Endothelial cell of umbilical vein (primary cell): ENCODE measurements around the gene SYNE1.

Experiments used
- CTCF ChIP-seq, 2 donors: IDR thresholded peaks; 1 replicate in 1 of 2; 2 replicates in 1 of 2; pipeline ENCODE4 v1.5.1; 2011; ENCODE audit warnings: low read length in 2 of 2, mild to moderate bottlenecking in 2 of 2, moderate library complexity in 2 of 2, control low read depth in 1 of 2, inconsistent platforms in 1 of 2, low read depth in 1 of 2; ENCODE audit not compliant: insufficient read depth in 1 of 2; ENCODE audit errors: extremely low read depth in 1 of 2
- EZH2 ChIP-seq: IDR thresholded peaks from 2 replicates; pipeline ENCODE4 v1.6.1; 2012; ENCODE audit warnings: borderline replicate concordance, low read depth, mild to moderate bottlenecking, moderate library complexity, low read length, inconsistent platforms; ENCODE audit not compliant: severe bottlenecking
- POLR2AphosphoS5 ChIP-seq: IDR thresholded peaks from 2 replicates; pipeline ENCODE4 v1.6.1; 2012; ENCODE audit warnings: low read depth, mild to moderate bottlenecking, control low read depth, low read length, moderate library complexity; ENCODE audit not compliant: insufficient read depth

GRCh38 chr6:152671171-152671570 lies 34.0 kb upstream of the SYNE1 start:
- TF ChIP-seq EZH2 (no peak), CTCF (IDR thresholded peaks at IDR 0.05; ENCODE audit: extremely low read depth in 1 of 2, insufficient read depth in 1 of 2, low read depth in 1 of 2, low read length in 2 of 2) (no peak), POLR2AphosphoS5 (peak; percentile 42)
